Hepatocyte (in vitro differentiated cells): ENCODE data around the gene ZBTB20. TPM values are rescaled to one million over a fixed set of nuclear protein-coding genes. Genes with fewer than 3 reads are reported as not detected.

Experiments
- DNase-seq: peaks from one replicate; pipeline ENCODE4 v3.0.0-alpha.2; 2016; ENCODE audit warnings: low spot score
- H2AFZ ChIP-seq: fragments of 200-600 bp; sonication (generic); 2 replicates; pipeline ENCODE4 v1.6.0; 2016; ENCODE audit warnings: antibody characterized with exemption, mild to moderate bottlenecking
- H3K27ac ChIP-seq: fragments of 200-600 bp; sonication (generic); 2 replicates; pipeline ENCODE4 v1.5.1; 2016; ENCODE audit warnings: mild to moderate bottlenecking
- H3K27me3 ChIP-seq: fragments of 200-600 bp; sonication (generic); 2 replicates; pipeline ENCODE4 v1.6.1; 2016
- H3K36me3 ChIP-seq: fragments of 200-600 bp; sonication (generic); replicated peaks from 2 replicates; pipeline ENCODE4 v1.5.1; 2016; ENCODE audit warnings: low read depth; ENCODE audit not compliant: insufficient read depth
- H3K4me1 ChIP-seq: fragments of 200-600 bp; sonication (generic); 2 replicates; pipeline ENCODE4 v1.5.1; 2016; ENCODE audit warnings: mild to moderate bottlenecking, moderate library complexity; ENCODE audit not compliant: insufficient read depth
- H3K4me2 ChIP-seq: fragments of 200-600 bp; sonication (generic); 2 replicates; pipeline ENCODE4 v1.6.0; 2016
- H3K4me3 ChIP-seq: fragments of 200-600 bp; sonication (generic); 2 replicates; pipeline ENCODE4 v1.5.1; 2016; ENCODE audit warnings: mild to moderate bottlenecking
- H3K79me2 ChIP-seq: fragments of 200-600 bp; sonication (generic); 2 replicates; pipeline ENCODE4 v1.6.0; 2017; ENCODE audit warnings: mild to moderate bottlenecking
- H3K9me2 ChIP-seq: fragments of 200-600 bp; sonication (generic); replicated peaks from 2 replicates; pipeline ENCODE4 v1.6.0; 2017; ENCODE audit warnings: mild to moderate bottlenecking; ENCODE audit not compliant: insufficient read depth
- H3K9me3 ChIP-seq: fragments of 200-600 bp; sonication (generic); 2 replicates; pipeline ENCODE4 v1.5.1; 2016; ENCODE audit warnings: low read depth, mild to moderate bottlenecking
- H4K20me1 ChIP-seq: fragments of 200-600 bp; sonication (generic); 2 replicates; pipeline ENCODE4 v1.6.0; 2016; ENCODE audit warnings: mild to moderate bottlenecking; ENCODE audit not compliant: insufficient read depth, poor library complexity, severe bottlenecking
- CTCF ChIP-seq: fragments of 200-600 bp; sonication (generic); IDR thresholded peaks from 2 replicates; pipeline ENCODE4 v1.5.1; 2016; ENCODE audit warnings: antibody characterized with exemption, mild to moderate bottlenecking; ENCODE audit not compliant: poor library complexity
- EZH2 ChIP-seq: fragments of 200-600 bp; sonication (generic); IDR thresholded peaks from 2 replicates; pipeline ENCODE4 v1.6.1; 2016; ENCODE audit warnings: antibody characterized with exemption, mild to moderate bottlenecking, borderline replicate concordance
- EZH2phosphoT487 ChIP-seq: fragments of 200-600 bp; sonication (generic); IDR thresholded peaks from one replicate; pipeline ENCODE4 v1.6.1; 2018; ENCODE audit warnings: antibody characterized with exemption, mild to moderate bottlenecking, low read depth, moderate library complexity; ENCODE audit not compliant: unreplicated experiment, severe bottlenecking
- WGBS: methylation state at CpG from one replicate; pipeline ENCODE4 v1.1.6; 2016; ENCODE audit warnings: low lambda C conversion rate; ENCODE audit errors: missing lambda C conversion rate; 5-methylcytosine and 5-hydroxymethylcytosine counted together
- polyA plus RNA-seq: library from polyadenylated mRNA; unstranded; fragments of >200 nt; fragmentation: Nextera tagmentation; extraction: Ambion mirVana; gene quantifications from 2 replicates; pipeline ENCODE4 v1.2.1, GENCODE V29; 2016
- total RNA-seq: library from RNA; depleted of rRNA; stranded (reverse); fragments of >200 nt; gene quantifications from 2 replicates; pipeline ENCODE4 v1.2.3, GENCODE V29; 2014

The ZBTB20 gene
- total and polyA plus RNA-seq, 2 experiments from 2014 or later: 25.8 to 28.0 TPM

DNA sequence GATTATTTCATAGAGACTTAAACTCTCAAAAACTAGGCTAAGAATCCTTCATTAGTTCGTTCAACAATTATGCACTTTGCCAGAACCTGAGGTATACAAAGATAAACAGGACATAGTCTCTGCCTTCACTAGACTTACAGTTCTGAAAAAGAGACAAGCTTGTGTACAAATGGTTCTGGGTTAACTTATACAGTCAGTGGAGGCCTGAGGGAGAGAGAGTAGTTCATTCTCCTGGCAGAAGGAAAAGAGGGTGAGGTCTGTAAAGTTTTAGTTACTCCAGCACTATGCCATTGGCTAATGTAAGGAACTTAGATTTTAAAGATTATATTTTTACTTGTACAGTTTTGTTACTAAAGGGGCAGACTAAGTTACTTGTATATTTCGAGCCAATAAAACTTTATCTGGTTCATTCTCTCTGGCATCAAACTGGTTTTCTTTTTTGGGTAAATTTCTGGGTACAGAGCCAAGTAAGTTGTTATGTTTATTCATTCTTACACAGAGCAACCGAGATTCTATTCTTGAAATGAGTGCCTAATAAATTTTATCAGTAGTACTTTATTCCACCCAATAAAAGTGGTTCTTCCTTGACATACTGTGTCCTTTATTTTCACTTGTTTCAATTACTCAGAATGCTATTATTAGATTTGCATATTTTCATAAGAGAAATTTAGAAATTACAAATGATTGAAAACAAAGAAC is 574.6 kb downstream of the ZBTB20 start:
- WGBS: 76% methylated on average over 3 of the region's 3 CpGs
- no peak for DNase-seq
- Histone ChIP-seq H2AFZ (no peak overlapping the region), H3K36me3 (no peaks in the 10 kb centered on the region), H3K79me2 (no peaks in the 10 kb centered on the region), H3K4me3 (no peak overlapping the region), H3K27ac (no peak overlapping the region), H3K27me3 (no peaks in the 10 kb centered on the region), H4K20me1 (no peaks in the 10 kb centered on the region), H3K4me1 (no peaks in the 10 kb centered on the region), H3K9me2 (no peaks in the 10 kb centered on the region), H3K4me2 (no peak overlapping the region), H3K9me3 (no peaks in the 10 kb centered on the region)
- no peak for TF ChIP-seq EZH2phosphoT487
- no peak for TF ChIP-seq CTCF
- TF ChIP-seq EZH2: no peak

DNA sequence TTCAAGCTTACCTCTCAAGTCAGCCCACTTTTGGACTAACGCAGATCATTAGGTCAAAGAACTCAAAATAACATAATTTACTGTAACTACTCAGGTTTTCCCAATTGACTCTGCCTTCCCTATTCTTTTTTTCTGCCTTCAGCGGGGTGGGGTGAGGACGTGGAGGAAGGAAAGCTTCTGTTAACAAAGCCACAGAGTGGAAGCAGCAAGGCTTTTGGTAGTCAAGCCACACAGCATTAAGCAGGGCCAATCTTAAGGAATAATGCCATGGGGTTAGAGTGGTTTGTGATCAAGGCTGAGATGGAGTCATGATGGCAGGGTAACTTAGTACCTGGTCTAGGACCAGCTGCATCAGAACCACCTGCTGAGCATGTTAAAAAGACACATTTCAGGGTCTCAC is 575.7 kb downstream of the ZBTB20 start:
- no peak overlapping the region for H2AFZ ChIP-seq
- TF ChIP-seq CTCF (no peak), EZH2 (no peak), EZH2phosphoT487 (no peak)

GRCh38 chr3:114569186-114569585 is 577.9 kb downstream of the ZBTB20 start:
- no peak overlapping the region for H3K4me2 ChIP-seq
- no peaks in the 10 kb centered on the region for H3K27me3 ChIP-seq
- no peaks in the 10 kb centered on the region for H3K36me3 ChIP-seq
- H3K9me3 ChIP-seq: no peaks in the 10 kb centered on the region
- no peak overlapping the region for H2AFZ ChIP-seq
- H3K9me2 ChIP-seq: no peaks in the 10 kb centered on the region
- no peaks in the 10 kb centered on the region for H3K4me1 ChIP-seq
- no peaks in the 10 kb centered on the region for H3K79me2 ChIP-seq
- DNase-seq: no peak
- 91% methylated on average over 2 of the region's 2 CpGs for WGBS
- TF ChIP-seq CTCF (no peak), EZH2phosphoT487 (no peak), EZH2 (no peak)
- H3K27ac ChIP-seq: no peak overlapping the region
- H3K4me3 ChIP-seq: no peak overlapping the region
- no peaks in the 10 kb centered on the region for H4K20me1 ChIP-seq

More for the DNA sequence above, 575.7 kb downstream of the ZBTB20 start:
- Histone ChIP-seq H3K27me3 (no peaks in the 10 kb centered on the region), H3K27ac (no peak overlapping the region), H4K20me1 (no peaks in the 10 kb centered on the region), H3K4me2 (no peak overlapping the region), H3K9me2 (no peaks in the 10 kb centered on the region), H3K36me3 (no peaks in the 10 kb centered on the region), H3K4me3 (no peak overlapping the region), H3K9me3 (no peaks in the 10 kb centered on the region), H3K79me2 (no peaks in the 10 kb centered on the region), H3K4me1 (no peaks in the 10 kb centered on the region)
- WGBS: 89% methylated on average over 3 of the region's 3 CpGs
- no peak for DNase-seq
